Left colon (tissue), 2 donors: ENCODE measurements around the gene GCNT4. TPM values are rescaled to one million over a fixed set of nuclear protein-coding genes. Genes with fewer than 3 reads are reported as not detected.

ENCODE experiments used
- ATAC-seq: fragments of 200-7000 bp; cut with Tn5 transposase; one replicate; pipeline ENCODE4 v1.9.1; 2020; ENCODE audit warnings: mild to moderate bottlenecking, moderate library complexity
- DNase-seq, 2 donors: peaks; one replicate each; pipeline ENCODE4 v3.0.0-alpha.2; 2020
- intact Hi-C, 2 donors: fragments of 100-400 bp; cut with DNase I in 1 of 2; cut with micrococcal nuclease in 1 of 2; formaldehyde crosslinking; loops; one replicate each; pipeline versions ENCODE4 v1.11.2 to v1.14.0; 2022; cut with DNase I, micrococcal nuclease
- total RNA-seq, 2 donors: library from RNA; stranded (reverse); fragmentation: NEBNext Ultra II Directional; extraction: Animal tissue kit (Norgen Biotek cat#: 25700); gene quantifications; one replicate each; pipeline ENCODE4 v1.2.1, GENCODE V29; 2021
- donor health status: DM: no; HTN: no; CAD: no.
- donor health status: DM: yes; HTN: yes; CAD: no.

GCNT4 gene
- total RNA-seq, 2 donors from 2014 or later, result 0.79 to 3.1 TPM

- ATAC-seq, result peak; percentile 8
- intact Hi-C loops, result loop anchor here in 1 of 2 donors (10.0 kb wide), 1 partner anchor 290 kb away; the partner anchor contains the start of genes GFM2 and NSA2
- DNase-seq, result peak; percentile 26 to 40
Observed at GRCh38 chr5:75054134-75054930, 2.0 kb upstream of the GCNT4 start.

DNA sequence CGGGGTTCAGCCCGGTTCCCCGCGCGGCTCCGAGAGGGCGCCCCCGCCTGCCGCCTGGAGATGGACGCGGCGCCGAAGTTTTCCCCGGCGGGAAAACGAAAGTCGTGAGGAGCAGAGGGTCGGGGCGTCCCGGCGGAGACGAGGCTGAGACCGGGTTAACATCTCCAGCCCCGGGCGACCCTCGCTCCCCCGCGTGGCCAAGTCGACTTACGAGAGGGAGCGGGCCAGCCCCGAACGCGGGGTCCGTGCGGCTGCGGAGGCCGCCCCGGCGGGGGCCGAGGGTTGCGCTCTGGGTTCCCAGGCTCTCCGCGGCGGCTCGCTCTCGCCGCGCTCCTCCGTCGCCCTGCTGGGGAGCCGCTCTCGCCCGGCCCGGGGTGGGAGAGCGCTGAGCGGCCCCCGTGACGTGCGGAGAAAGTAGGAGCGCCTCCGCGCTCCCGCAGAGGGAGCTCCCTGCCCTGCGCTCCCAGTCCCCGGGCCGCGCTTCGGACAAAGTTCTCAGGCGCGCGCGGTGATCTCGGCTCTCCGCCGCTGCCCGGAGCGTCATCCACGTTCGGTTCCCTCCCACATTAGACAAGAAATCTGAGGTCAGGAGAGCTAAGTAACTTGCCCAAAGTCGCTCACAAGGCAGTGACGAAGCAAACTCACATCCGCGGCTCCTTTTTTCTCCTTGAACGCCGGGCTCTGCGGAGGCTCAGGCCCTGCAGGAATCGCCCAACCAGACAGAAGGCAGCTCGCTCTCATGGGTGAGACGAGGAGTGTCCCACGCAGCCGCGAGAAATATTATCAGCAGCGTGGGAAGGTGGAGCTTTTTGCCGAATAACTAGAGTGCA lies 1.2 kb upstream of the GCNT4 start:
- intact Hi-C loops, result loop anchor here in 1 of 2 donors (10.0 kb wide), 1 partner anchor 289 kb away; the partner anchor contains the start of genes GFM2 and NSA2
- peak; percentile 66 for ATAC-seq
- peak; percentile 41 to 69 for DNase-seq

- intact Hi-C loops, result loop anchor here in 1 of 2 donors (10.0 kb wide), 1 partner anchor 288 kb away; the partner anchor contains the start of genes GFM2 and NSA2
- ATAC-seq, result no peak
Observed at GRCh38 chr5:75053054-75053303, 621 bp upstream of the GCNT4 start.

GRCh38 chr5:75051217-75051751 lies 1.1 kb downstream of the GCNT4 start:
- ATAC-seq, result peak; percentile 61
- intact Hi-C loops, result loop anchor here in 1 of 2 donors (10.0 kb wide), 1 partner anchor 286 kb away; the partner anchor contains the start of genes GFM2 and NSA2
- DNase-seq, result peak; percentile 62 to 81

More at GRCh38 chr5:75053054-75053303, 621 bp upstream of the GCNT4 start:
- no peak for DNase-seq

GRCh38 chr5:75050415-75050814 lies 1.9 kb downstream of the GCNT4 start:
- no peak for ATAC-seq
- no peak for DNase-seq
- intact Hi-C loops, result loop anchor here in 1 of 2 donors (10.0 kb wide), 1 partner anchor 286 kb away; the partner anchor contains the start of genes GFM2 and NSA2

DNA sequence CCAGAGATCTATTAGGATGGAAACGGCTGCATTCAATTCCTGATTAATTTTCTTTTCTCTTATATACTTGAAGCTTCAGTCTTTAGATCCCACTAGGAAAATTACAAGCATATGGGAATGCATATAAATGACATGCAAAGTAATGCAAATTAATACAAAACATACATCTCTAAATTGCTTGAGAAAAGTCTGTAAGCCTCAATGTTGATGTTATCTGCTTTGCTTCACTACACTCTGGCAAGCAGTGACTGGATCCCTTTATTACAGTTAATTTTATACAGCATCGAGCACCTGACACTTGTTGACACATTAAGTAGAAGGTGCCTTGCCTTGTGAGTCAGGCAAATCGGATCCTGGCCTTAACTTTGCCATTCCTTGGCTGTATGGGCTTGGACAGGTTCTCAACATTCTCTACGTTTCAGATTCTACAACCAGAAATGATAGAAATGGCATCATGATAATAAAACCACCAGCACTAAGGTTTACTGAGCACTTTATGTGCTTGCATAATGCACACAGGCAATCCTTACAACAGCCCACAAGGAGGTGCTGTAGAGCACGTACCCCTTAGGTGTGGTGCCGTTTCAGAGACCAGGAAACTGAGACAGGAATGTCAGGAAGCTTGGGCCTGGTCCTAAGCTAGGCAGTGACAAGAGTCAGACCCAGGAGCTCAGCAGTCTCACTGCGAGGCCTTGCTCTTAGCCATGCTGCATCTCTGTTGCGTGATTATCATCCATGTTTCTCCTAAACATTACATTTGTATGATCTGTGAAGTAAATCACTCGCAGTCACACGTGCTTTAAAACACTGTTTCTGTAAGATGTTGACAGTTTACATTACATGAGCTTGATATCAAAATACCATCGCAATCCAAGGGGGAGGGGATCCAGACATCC lies 2.7 kb downstream of the GCNT4 start:
- peak; percentile 61 for ATAC-seq
- DNase-seq, result peak; percentile 73 to 74
- intact Hi-C loops, result loop anchor here in 1 of 2 donors (10.0 kb wide), 1 partner anchor 285 kb away; the partner anchor contains the start of genes GFM2 and NSA2

DNA sequence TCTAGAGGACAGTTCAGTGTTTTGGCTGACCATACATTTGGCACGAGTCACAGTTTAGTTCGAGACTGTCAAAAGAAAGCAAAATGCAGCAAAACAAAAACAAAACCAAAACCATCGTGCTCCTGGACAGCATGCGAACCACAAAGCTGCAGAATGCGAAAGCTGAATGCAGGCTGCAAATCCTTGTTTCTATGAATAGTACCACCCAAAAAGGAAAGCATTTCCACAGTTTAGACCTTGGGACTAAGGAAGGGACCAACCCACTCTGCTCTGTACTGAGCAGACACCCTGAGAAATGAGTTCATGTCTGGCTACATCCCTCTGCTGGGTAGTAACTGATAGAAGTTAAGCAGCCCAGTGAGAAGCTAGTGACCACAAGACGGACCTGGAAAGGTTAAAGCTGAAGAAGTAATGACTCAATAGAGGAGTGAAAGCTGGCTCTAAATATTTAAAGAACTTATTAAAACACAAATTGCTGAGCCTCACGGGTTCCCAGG lies 3.9 kb downstream of the GCNT4 start:
- intact Hi-C loops, result no loop called here
- DNase-seq, result no peak
- ATAC-seq, result no peak

GRCh38 chr5:75047356-75047755 lies 5.0 kb downstream of the GCNT4 start:
- intact Hi-C loops, result no loop called here
- no peak for ATAC-seq

DNA sequence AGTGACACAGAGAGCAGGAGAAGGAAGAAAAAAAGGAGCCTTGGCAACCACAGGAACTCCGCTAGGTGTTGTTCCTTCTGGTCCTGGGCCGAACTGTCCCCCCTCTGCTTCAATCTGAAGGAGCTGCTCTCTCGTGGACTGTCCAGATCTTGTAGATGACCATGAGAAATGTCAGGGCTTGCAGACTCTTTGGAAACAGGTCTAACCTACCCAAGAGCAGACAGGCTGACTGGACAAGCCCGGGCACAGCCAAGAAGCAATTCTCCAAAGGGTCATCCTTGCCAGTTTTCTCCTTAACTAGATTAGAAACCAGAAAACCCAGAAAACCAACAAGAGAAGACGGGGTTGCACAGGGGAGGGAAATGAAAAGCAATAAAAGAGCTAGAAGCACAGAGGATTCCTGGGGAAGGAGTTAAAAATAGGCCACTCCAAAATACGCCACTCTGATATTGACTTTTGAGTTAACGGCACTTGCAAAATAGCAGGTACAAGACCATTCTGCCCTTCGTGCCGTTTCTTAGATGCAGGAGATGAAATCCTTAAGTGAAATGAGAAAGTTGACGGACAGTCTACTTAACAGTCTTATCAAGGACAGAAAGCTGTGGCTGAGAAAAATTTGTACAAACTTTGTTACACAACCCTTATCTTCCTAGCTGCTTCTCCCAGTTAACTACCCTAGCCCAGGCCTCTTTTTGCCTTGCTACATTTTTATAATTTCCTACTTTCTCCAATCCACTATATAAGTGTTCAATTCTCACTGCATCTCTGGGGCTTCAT lies 5.8 kb downstream of the GCNT4 start:
- intact Hi-C loops, result no loop called here
- ATAC-seq (no peak), DNase-seq (no peak)

More at GRCh38 chr5:75047356-75047755, 5.0 kb downstream of the GCNT4 start:
- no peak for DNase-seq

- DNase-seq (no peak), ATAC-seq (no peak)
- intact Hi-C loops, result no loop called here
Observed at GRCh38 chr5:75045071-75045470, 7.3 kb downstream of the GCNT4 start.

- intact Hi-C loops, result no loop called here
- DNase-seq, result no peak
- ATAC-seq, result no peak
Observed at GRCh38 chr5:75044406-75044805, 8.0 kb downstream of the GCNT4 start.

GRCh38 chr5:75043633-75044264 lies 8.6 kb downstream of the GCNT4 start:
- ATAC-seq, result no peak
- no peak for DNase-seq
- intact Hi-C loops, result no loop called here

DNA sequence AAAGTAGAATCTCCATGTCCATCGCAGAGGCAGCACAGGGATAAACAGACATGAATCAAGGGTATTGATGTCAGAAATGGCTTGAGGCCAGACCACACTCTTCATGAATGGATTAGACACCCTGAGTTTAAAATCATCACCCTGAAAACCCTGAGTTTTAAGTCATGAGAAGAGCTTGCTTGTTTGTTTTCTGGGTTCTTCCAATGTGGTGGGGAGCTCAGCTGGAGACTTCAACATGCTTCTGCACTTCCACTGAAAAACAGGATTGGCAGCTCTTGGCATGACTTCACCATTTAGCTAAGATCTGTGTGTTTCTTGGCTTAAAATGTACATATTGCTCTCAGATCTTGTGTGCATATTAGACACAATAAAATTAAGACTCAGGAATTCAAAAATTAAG lies 9.8 kb downstream of the GCNT4 start:
- intact Hi-C loops, result no loop called here

DNA sequence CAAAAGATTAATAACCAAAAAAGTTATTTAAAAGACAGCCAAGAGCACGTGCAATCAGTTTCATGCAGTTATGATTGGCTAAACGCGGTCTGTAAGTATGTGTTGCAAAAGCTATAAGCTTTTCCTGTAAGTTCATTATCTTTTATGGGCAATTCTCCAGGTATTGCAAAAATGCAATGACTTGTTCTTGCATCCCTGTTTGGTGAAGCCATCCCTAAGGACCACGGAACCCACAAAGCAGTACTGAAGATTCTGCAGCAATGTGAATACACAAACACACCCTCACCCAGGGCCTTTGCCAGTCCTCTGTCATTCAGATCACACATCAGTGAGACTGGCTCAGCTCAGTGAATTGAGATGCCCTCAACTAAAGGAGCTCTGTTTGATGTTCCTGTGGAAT lies 11.4 kb downstream of the GCNT4 start:
- intact Hi-C loops, result no loop called here
- ATAC-seq (no peak), DNase-seq (no peak)

More for the DNA sequence above, 9.8 kb downstream of the GCNT4 start:
- DNase-seq (no peak), ATAC-seq (no peak)

DNA sequence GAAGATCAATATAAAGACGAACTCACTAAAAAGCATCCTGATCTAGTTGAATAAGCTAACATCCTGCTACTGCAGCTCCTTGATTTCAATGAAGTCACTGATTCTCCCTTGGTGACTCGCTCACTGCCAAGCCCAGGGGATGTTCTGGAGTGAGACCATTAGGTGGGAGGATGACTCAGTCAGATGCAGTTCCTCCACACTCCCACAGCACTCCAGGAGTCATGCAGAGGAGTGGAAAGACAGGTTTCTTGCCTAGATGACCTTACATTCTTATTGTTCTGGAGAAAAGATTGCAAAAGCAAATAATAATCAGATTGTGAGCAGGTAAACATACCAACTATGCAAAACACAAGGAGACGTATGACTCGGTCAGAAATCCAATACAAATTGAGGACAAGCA lies 15.3 kb downstream of the GCNT4 start:
- no peak for DNase-seq
- peak; percentile 76 for ATAC-seq
- intact Hi-C loops, result no loop called here

DNA sequence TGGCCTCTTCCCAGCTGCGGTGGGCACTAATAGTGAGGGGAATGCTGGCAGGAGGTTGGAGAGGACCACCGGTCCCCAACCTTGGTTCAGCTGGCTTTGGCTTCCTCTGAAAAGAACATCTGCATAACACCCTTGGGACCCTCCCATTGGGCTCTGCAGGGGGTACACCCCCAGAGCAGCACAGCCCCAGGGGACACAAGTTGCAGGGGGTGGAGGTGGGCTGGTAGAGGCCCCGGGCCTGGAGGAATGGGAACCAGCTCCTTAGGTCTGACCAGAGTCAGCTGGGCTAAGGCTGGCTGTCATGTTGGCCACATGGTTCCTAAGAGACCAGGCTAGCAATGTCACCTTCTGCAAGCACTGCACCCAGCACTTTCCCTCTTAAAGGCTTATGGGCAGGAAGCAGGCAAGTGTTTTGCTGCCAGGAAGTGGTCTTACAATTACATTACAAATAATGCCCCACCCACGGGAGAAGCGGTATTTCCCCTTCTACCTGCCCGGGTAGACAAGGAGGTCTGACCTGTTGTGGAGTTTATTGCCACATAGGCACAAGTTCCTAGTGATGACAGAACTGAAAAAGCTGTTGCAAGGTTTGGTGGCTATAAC lies 18.1 kb downstream of the GCNT4 start:
- ATAC-seq (peak; percentile 91), DNase-seq (peak in 1 of 2 donors; percentile 20)
- intact Hi-C loops, result no loop called here

GRCh38 chr5:75031366-75031765 lies 21.0 kb downstream of the GCNT4 start:
- intact Hi-C loops, result no loop called here
- ATAC-seq, result no peak
- no peak for DNase-seq
